ENCODE results near the gene MUC22. TPM values are rescaled to one million over a fixed set of nuclear protein-coding genes. Genes with fewer than 3 reads are reported as not detected.

Gene MUC22
- polyA plus RNA-seq, 1 donor (not counting 4 experiments of a cell fraction or from before 2014, with no cell fraction given), result not detected

GRCh38 chr6:31079656-31080261 lies 69.5 kb downstream of the MUC22 start:
- dilution Hi-C loops (cut with MboI; ENCODE audit: extremely low pct_ligation_motif_present, low sequenced_read_pairs), result no loop called here
- no peak for TF ChIP-seq EZH2 (IDR thresholded peaks at IDR 0.05; ENCODE audit: low read length)
- TF ChIP-seq, protein P1, sequence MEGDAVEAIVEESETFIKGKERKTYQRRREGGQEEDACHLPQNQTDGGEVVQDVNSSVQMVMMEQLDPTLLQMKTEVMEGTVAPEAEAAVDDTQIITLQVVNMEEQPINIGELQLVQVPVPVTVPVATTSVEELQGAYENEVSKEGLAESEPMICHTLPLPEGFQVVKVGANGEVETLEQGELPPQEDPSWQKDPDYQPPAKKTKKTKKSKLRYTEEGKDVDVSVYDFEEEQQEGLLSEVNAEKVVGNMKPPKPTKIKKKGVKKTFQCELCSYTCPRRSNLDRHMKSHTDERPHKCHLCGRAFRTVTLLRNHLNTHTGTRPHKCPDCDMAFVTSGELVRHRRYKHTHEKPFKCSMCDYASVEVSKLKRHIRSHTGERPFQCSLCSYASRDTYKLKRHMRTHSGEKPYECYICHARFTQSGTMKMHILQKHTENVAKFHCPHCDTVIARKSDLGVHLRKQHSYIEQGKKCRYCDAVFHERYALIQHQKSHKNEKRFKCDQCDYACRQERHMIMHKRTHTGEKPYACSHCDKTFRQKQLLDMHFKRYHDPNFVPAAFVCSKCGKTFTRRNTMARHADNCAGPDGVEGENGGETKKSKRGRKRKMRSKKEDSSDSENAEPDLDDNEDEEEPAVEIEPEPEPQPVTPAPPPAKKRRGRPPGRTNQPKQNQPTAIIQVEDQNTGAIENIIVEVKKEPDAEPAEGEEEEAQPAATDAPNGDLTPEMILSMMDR (optimal IDR thresholded peaks at IDR 0.05 in 1 of 3, IDR thresholded peaks at IDR 0.05 in 1 of 3, conservative IDR thresholded peaks at IDR 0.05 in 1 of 3; ENCODE audit: extremely low read depth in 1 of 3, insufficient read depth in 2 of 3, low read length in 3 of 3), result peak; percentile 67 to 81 (median 78)
- peak overlapping the region; percentile 72 for H2AFZ ChIP-seq (ENCODE audit: control insufficient read depth, low read length)
- no peak for DNase-seq (ENCODE audit: low read depth, low spot score)
- H4K20me1 ChIP-seq (ENCODE audit: control insufficient read depth, extremely low read depth, insufficient read depth, low read length), result no peaks in the 10 kb centered on the region
- H3K9me3 ChIP-seq (ENCODE audit: control insufficient read depth, low read depth, low read length), result no peaks in the 10 kb centered on the region
- H3K4me3 ChIP-seq (ENCODE audit: control insufficient read depth in 2 of 3, extremely low read depth in 1 of 3, insufficient read depth in 2 of 3, low read depth in 1 of 3, low read length in 3 of 3), result no peak overlapping the region
- no peak overlapping the region for H3K9ac ChIP-seq (ENCODE audit: control insufficient read depth, extremely low read depth, insufficient read depth, low read length)
- H3K79me2 ChIP-seq (ENCODE audit: control insufficient read depth, insufficient read depth, low read length), result no peaks in the 10 kb centered on the region
- no peak for FAIRE-seq
- no peaks in the 10 kb centered on the region for H3K9me1 ChIP-seq (ENCODE audit: control insufficient read depth, extremely low read depth, insufficient read depth, low read length)
- H3K36me3 ChIP-seq (ENCODE audit: control insufficient read depth in 2 of 2, extremely low read depth in 1 of 2, insufficient read depth in 2 of 2, low read length in 2 of 2), result no peaks in the 10 kb centered on the region
- H3K27me3 ChIP-seq (ENCODE audit: control insufficient read depth, extremely low read depth, insufficient read depth, low read length), result no peaks in the 10 kb centered on the region
- H3K27ac ChIP-seq (ENCODE audit: control insufficient read depth, insufficient read depth, low read length), result no peak overlapping the region
- peaks cover 11% of the 10 kb centered on the region for H3K4me1 ChIP-seq (ENCODE audit: control insufficient read depth, extremely low read depth, insufficient read depth, low read length)
- H3K4me2 ChIP-seq (ENCODE audit: control insufficient read depth, extremely low read depth, insufficient read depth, low read depth, low read length), result peak overlapping the region; percentile 43

DNA sequence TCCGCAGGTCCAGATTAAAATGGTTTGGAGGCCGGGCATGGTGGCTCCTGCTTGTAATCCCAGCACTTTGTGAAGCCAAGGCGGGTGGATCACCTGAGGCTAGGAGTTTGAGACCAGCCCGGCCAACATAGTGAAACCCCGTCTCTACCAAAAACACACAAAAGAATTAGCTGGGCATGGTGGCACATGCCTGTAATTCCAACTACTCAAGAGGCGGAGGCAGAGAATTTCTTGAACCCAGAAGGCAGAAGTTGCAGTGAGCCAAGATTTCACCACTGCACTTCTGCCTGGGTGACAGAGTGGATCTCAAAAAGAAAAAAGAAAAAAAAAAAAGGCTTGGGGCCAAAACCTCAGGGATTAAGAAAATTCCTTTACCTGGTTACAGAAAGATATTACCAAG lies 71.6 kb downstream of the MUC22 start:
- no peak overlapping the region for H3K4me3 ChIP-seq (ENCODE audit: control insufficient read depth in 2 of 3, extremely low read depth in 1 of 3, insufficient read depth in 2 of 3, low read depth in 1 of 3, low read length in 3 of 3)
- H3K27me3 ChIP-seq (ENCODE audit: control insufficient read depth, extremely low read depth, insufficient read depth, low read length), result no peaks in the 10 kb centered on the region
- peaks cover 17% of the 10 kb centered on the region for H3K4me1 ChIP-seq (ENCODE audit: control insufficient read depth, extremely low read depth, insufficient read depth, low read length)
- no peak overlapping the region for H3K9ac ChIP-seq (ENCODE audit: control insufficient read depth, extremely low read depth, insufficient read depth, low read length)
- no peaks in the 10 kb centered on the region for H3K9me3 ChIP-seq (ENCODE audit: control insufficient read depth, low read depth, low read length)
- peak overlapping the region; percentile 60 for H2AFZ ChIP-seq (ENCODE audit: control insufficient read depth, low read length)
- dilution Hi-C loops (cut with MboI; ENCODE audit: extremely low pct_ligation_motif_present, low sequenced_read_pairs), result no loop called here
- H3K4me2 ChIP-seq (ENCODE audit: control insufficient read depth, extremely low read depth, insufficient read depth, low read depth, low read length), result peak overlapping the region; percentile 58
- H4K20me1 ChIP-seq (ENCODE audit: control insufficient read depth, extremely low read depth, insufficient read depth, low read length), result no peaks in the 10 kb centered on the region
- H3K36me3 ChIP-seq (ENCODE audit: control insufficient read depth in 2 of 2, extremely low read depth in 1 of 2, insufficient read depth in 2 of 2, low read length in 2 of 2), result no peaks in the 10 kb centered on the region
- H3K9me1 ChIP-seq (ENCODE audit: control insufficient read depth, extremely low read depth, insufficient read depth, low read length), result no peaks in the 10 kb centered on the region
- TF ChIP-seq, protein P1 (optimal IDR thresholded peaks at IDR 0.05 in 1 of 3, IDR thresholded peaks at IDR 0.05 in 1 of 3, conservative IDR thresholded peaks at IDR 0.05 in 1 of 3; ENCODE audit: extremely low read depth in 1 of 3, insufficient read depth in 2 of 3, low read length in 3 of 3), result no peak
- DNase-seq (ENCODE audit: low read depth, low spot score) (no peak), FAIRE-seq (no peak)
- no peaks in the 10 kb centered on the region for H3K79me2 ChIP-seq (ENCODE audit: control insufficient read depth, insufficient read depth, low read length)
- H3K27ac ChIP-seq (ENCODE audit: control insufficient read depth, insufficient read depth, low read length), result no peak overlapping the region

All from keratinocyte (primary cell).